Heart right ventricle (tissue), 16 donors: Measurements from ENCODE around the gene CENPV. TPM values are rescaled to one million over a fixed set of nuclear protein-coding genes. Genes with fewer than 3 reads are reported as not detected.
A peak's percentile ranks its signal among the peaks of the same experiment; 100 is the strongest.

Experiments
- ATAC-seq, 8 donors: fragments of 200-7000 bp; cut with Tn5 transposase; one replicate each; pipeline ENCODE4 v1.9.1; 2020; ENCODE audit warnings: mild to moderate bottlenecking in 8 of 8, moderate library complexity in 8 of 8, moderate number of reproducible peaks in 1 of 8
- DNase-seq, 2 donors: peaks; one replicate each; pipeline ENCODE4 v3.0.0-alpha.2; 2020
- H3K27ac ChIP-seq, 10 donors: fragments of 200-600 bp; sonication (generic) in 2 of 10; one replicate each; pipeline versions ENCODE4 v1.5.0 to v1.8.0; 2020 to 2022; ENCODE audit warnings: mild to moderate bottlenecking in 3 of 10
- H3K27me3 ChIP-seq, 7 donors: fragments of 200-600 bp; one replicate each; pipeline ENCODE4 v1.8.0; 2021 to 2022; ENCODE audit warnings: mild to moderate bottlenecking in 2 of 7
- H3K36me3 ChIP-seq, 9 donors: fragments of 200-600 bp; sonication (generic) in 1 of 9; one replicate each; pipeline versions ENCODE4 v1.5.0 to v1.8.0; 2020 to 2022; ENCODE audit warnings: mild to moderate bottlenecking in 2 of 9
- H3K4me1 ChIP-seq, 9 donors: fragments of 200-600 bp; sonication (generic) in 1 of 9; one replicate each; pipeline versions ENCODE4 v1.5.0 to v1.8.0; 2020 to 2022; ENCODE audit warnings: mild to moderate bottlenecking in 4 of 9
- H3K4me3 ChIP-seq, 10 donors: fragments of 200-600 bp; sonication (generic) in 2 of 10; one replicate each; pipeline versions ENCODE4 v1.5.0 to v1.8.0; 2020 to 2022; ENCODE audit warnings: mild to moderate bottlenecking in 7 of 10, moderate library complexity in 2 of 10
- H3K9me3 ChIP-seq, 11 donors: fragments of 200-600 bp in 10 of 11; sonication (generic) in 2 of 11; one replicate each; pipeline versions ENCODE4 v1.5.0 to v1.8.0; 2013 to 2022; ENCODE audit warnings: mild to moderate bottlenecking in 2 of 11, control low read depth in 1 of 11, moderate library complexity in 1 of 11
- CTCF ChIP-seq, 9 donors: fragments of 200-600 bp; sonication (generic) in 2 of 9; IDR thresholded peaks; one replicate each; pipeline versions ENCODE4 v1.5.0 to v1.8.0; 2021 to 2022; ENCODE audit warnings: antibody characterized with exemption in 9 of 9, mild to moderate bottlenecking in 5 of 9, moderate library complexity in 1 of 9
- WGBS, 2 donors: extraction: QIAGEN DNeasy Blood & Tissue Kit; methylation state at CpG; one replicate each; pipeline ENCODE4 v1.1.7; 2013; ENCODE audit warnings: inconsistent platforms in 1 of 2; 5-methylcytosine and 5-hydroxymethylcytosine counted together
- intact Hi-C, 10 donors: fragments of 100-400 bp; cut with DNase I; formaldehyde crosslinking; loops; one replicate each; pipeline versions ENCODE4 v1.11.1 to v1.14.2; 2022
- polyA plus RNA-seq, 2 donors: library from polyadenylated mRNA; stranded (reverse); fragments of 200-250 nt; gene quantifications; one replicate each; pipeline ENCODE4 v1.2.3, GENCODE V29; 2013
- total RNA-seq, 10 donors: library from RNA; stranded (reverse); fragmentation: NEBNext Ultra II Directional in 3 of 10; extraction: Animal tissue kit (Norgen Biotek cat#: 25700) in 3 of 10; gene quantifications; one replicate each; pipeline versions ENCODE4 v1.2.1 to v1.2.4, GENCODE V29; 2021 to 2023
- donor health status: Arrhythmogenic right ventricular cardiomyopathy.
- donor health status: ischemic (EF 13 %, LVEDD 7.1; RV severe dilation, severe dysfunction).
- donor health status: healthy with polysubstance abuse.
- donor health status: DM: no; HTN: yes; CAD: no.
- donor health status: DM: no; HTN: no; CAD: no.
- donor health status: ischemic (EF 25% LVEDD 6.9; RV normal size, moderate dysfunction).
- donor health status: ischemic (EF 25% LVEDD 5.7; RV mildly dilated, moderate dysfunction).
- donor health status: healthy.
- donor health status: DM: yes; HTN: yes; CAD: no.
- donor health status: Ischemic cardiomyopathy.
- donor health status: ischemic (EF 35%, LVEDD 5.7; RV mildly dilated, moderate dysfunction).
- donor health status: nonischemic (EF 11% LVEDD 7.7; RV severe dilation, severe dysfunction).
- donor health status: DM: yes; HTN: yes; CAD: no.
- donor health status: PGD.
- donor health status: ischemic (EF 29% LVEDD 5.4; RV normal size, mild dysfunction).
- donor health status: nonischemic (EF 23%, LVEDD 6.1; RV moderate dilation, normal function).

CENPV gene
- total and polyA plus RNA-seq, 12 donors: 6.4 to 21.8 (median 11.9) TPM

- Histone ChIP-seq H3K36me3 (peaks cover 0 to 13% (median 7%) of the 10 kb centered on the region in 9 donors), H3K27me3 (no peaks in the 10 kb centered on the region), H3K9me3 (no peaks in the 10 kb centered on the region), H3K4me1 (peaks cover 0 to 29% (median 21%) of the 10 kb centered on the region in 9 donors), H3K27ac (no peak overlapping the region), H3K4me3 (no peak overlapping the region)
- 74 to 78% methylated on average over 2 of the region's 2 CpGs for WGBS, 2 donors
- no peak for ATAC-seq
- TF ChIP-seq CTCF (IDR thresholded peaks at IDR 0.05): no peak
- DNase-seq: no peak
- intact Hi-C loops: no loop called here
Observed at GRCh38 chr17:16377941-16378341, 24.7 kb upstream of the CENPV start.

- WGBS, 2 donors: 71 to 74% methylated on average over 16 of the region's 16 CpGs
- DNase-seq (no peak), ATAC-seq (peak; percentile 72 to 96 (median 85))
- no peak overlapping the region for H3K27ac ChIP-seq
- intact Hi-C loops: no loop called here
- no peaks in the 10 kb centered on the region for H3K27me3 ChIP-seq
- H3K36me3 ChIP-seq: no peaks in the 10 kb centered on the region
- H3K4me3 ChIP-seq: no peak overlapping the region
- no peak for TF ChIP-seq CTCF (IDR thresholded peaks at IDR 0.05)
- H3K4me1 ChIP-seq: peaks cover 0 to 22% (median 9%) of the 10 kb centered on the region in 9 donors
- no peaks in the 10 kb centered on the region for H3K9me3 ChIP-seq
Observed at GRCh38 chr17:16374146-16374938, 21.1 kb upstream of the CENPV start.

- H3K4me1 ChIP-seq: peaks cover 0 to 22% (median 9%) of the 10 kb centered on the region in 9 donors
- ATAC-seq: peak in 6 of 8 donors; percentile 53 to 78 (median 70)
- intact Hi-C loops: no loop called here
- H3K4me3 ChIP-seq: no peak overlapping the region
- H3K27me3 ChIP-seq: no peaks in the 10 kb centered on the region
- H3K9me3 ChIP-seq: no peaks in the 10 kb centered on the region
- peak in 1 of 2 donors; percentile 38 for DNase-seq
- H3K36me3 ChIP-seq: no peaks in the 10 kb centered on the region
- TF ChIP-seq CTCF (IDR thresholded peaks at IDR 0.05): no peak
- H3K27ac ChIP-seq: peak overlapping the region in 7 of 10 donors; percentile 15 to 67 (median 43)
- WGBS, 2 donors: 43 to 55% methylated on average over 5 of the region's 5 CpGs
Observed at GRCh38 chr17:16371742-16372141, 18.5 kb upstream of the CENPV start.

- Histone ChIP-seq H3K27me3 (peaks cover 0 to 4% (median 0%) of the 10 kb centered on the region in 7 donors), H3K9me3 (no peaks in the 10 kb centered on the region), H3K27ac (no peak overlapping the region), H3K36me3 (no peaks in the 10 kb centered on the region), H3K4me1 (peaks cover 0 to 7% (median 0%) of the 10 kb centered on the region in 9 donors), H3K4me3 (no peak overlapping the region)
- TF ChIP-seq CTCF (IDR thresholded peaks at IDR 0.05): no peak
- DNase-seq: no peak
- intact Hi-C loops: loop anchor here in 8 of 10 donors (2.0 to 10.0 kb wide), 4 partner anchors 50 to 160 kb away; partner anchors contain the start of gene TRPV2 (in 1 of the 8)
- peak in 1 of 8 donors; percentile 25 for ATAC-seq
Observed at GRCh38 chr17:16364625-16365024, 11.4 kb upstream of the CENPV start.
